Measurements from ENCODE around the gene GCNT2. TPM values are rescaled to one million over a fixed set of nuclear protein-coding genes. Genes with fewer than 3 reads are reported as not detected.

Gene GCNT2
- total and polyA plus RNA-seq, 2 of the 8 experiments (the other 6 are each of a cell fraction or from before 2014, with no cell fraction given), result 19.3 to 52.5 TPM

DNA sequence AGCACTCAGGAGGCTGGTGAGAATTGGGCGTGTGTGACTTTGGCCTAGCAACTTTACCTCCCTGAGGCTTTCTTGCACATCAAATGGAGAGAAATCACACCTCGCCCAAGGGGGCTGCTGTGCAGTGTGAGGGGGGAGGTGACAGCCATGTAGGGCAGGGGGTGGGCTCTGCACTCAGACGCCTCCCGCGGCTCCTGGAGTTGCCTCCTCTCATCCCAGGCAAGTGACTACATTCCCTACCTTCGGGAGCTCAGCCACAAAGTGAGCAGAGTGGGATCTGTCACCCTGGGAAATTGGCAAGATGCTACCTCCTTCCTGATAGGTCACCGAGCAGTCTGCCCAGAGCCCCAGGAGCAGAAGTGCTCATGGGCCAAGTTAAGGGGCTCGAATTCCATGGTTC lies 56.0 kb downstream of the GCNT2 start:
- no peaks in the 10 kb centered on the region for H3K9me3 ChIP-seq (ENCODE audit: insufficient read depth in 2 of 2, low read depth in 1 of 2, low read length in 1 of 2)
- H3K18ac ChIP-seq (ENCODE audit: extremely low read depth, low read length), result no peak overlapping the region
- POLR2A ChIA-PET (ENCODE audit: partially characterized antibody), result interaction anchor here (0.7 to 17.1 kb wide), 6 partner anchors 9 to 56 kb away, joined by 3 to 154 read pairs (median 5); partner anchors contain the start of gene GCNT2
- peak overlapping the region; percentile 66; the same call in 1 of the 2 replicates for H2BK15ac ChIP-seq (ENCODE audit: low read length)
- no peak for DNase-seq (ENCODE audit: low read depth in 1 of 2, low spot score in 2 of 2)
- CTCF ChIA-PET (ENCODE audit: partially characterized antibody), result interaction anchor here (1.4 kb wide), 1 partner anchor 53 kb away, joined by 4 read pairs; no protein-coding TSS in a partner anchor
- 0 out of 2 replicates have a peak overlapping the region, but pooled peaks have one; percentile 53 for H2BK12ac ChIP-seq (ENCODE audit: low read depth, low read length)
- TF ChIP-seq GTF2F1 (IDR thresholded peaks at IDR 0.05; ENCODE audit: borderline replicate concordance, low read depth, low read length), result no peak
- no peak for TF ChIP-seq HDAC6 (IDR thresholded peaks at IDR 0.05; ENCODE audit: low read depth, low read length)
- H3K23me2 ChIP-seq (ENCODE audit: low read depth, low read length), result no peaks in the 10 kb centered on the region
- peaks cover 3 to 83% of the 10 kb centered on the region in 2 experiments; a peak in 3 of 4 replicates for H3K79me2 ChIP-seq (ENCODE audit: control insufficient read depth in 1 of 2, insufficient read depth in 2 of 2, low read length in 2 of 2)
- 92% methylated on average over 8 of the region's 8 CpGs; no CpG with 5 or more reads in 1 of the 2 experiments for WGBS, 2 experiments (ENCODE audit: extremely low coverage in 1 of 2, insufficient coverage in 1 of 2, insufficient read length in 1 of 2, insufficient replicate concordance in 2 of 2, low coverage in 1 of 2, low lambda C conversion rate in 2 of 2, missing lambda C conversion rate in 1 of 2)
- no peak overlapping the region for H4K8ac ChIP-seq (ENCODE audit: extremely low read depth, insufficient read depth, low read length)
- peaks cover 11 to 28% (median 23%) of the 10 kb centered on the region in 4 experiments for H3K4me1 ChIP-seq (replicated peaks in 1 of 4; ENCODE audit: control insufficient read depth in 3 of 4, insufficient read depth in 4 of 4, low read length in 3 of 4)
- no peak overlapping the region for H4K91ac ChIP-seq (replicated peaks; ENCODE audit: insufficient read length, low read length)
- H3K27me3 ChIP-seq (replicated peaks in 1 of 4; ENCODE audit: control insufficient read depth in 3 of 4, extremely low read depth in 1 of 4, insufficient read depth in 3 of 4, low read length in 3 of 4), result no peaks in the 10 kb centered on the region
- no peak overlapping the region for H2AFZ ChIP-seq (ENCODE audit: low read length)
- no peak overlapping the region for H4K5ac ChIP-seq (ENCODE audit: insufficient read length, low read depth, low read length)
- peaks cover 0 to 7% (median 1%) of the 10 kb centered on the region in 4 experiments; a peak in 1 of 8 replicates for H3K36me3 ChIP-seq (ENCODE audit: control insufficient read depth in 2 of 4, insufficient read depth in 4 of 4, low read length in 3 of 4)
- no peak for FAIRE-seq
- H3K9ac ChIP-seq (replicated peaks in 1 of 4; ENCODE audit: extremely low read depth in 1 of 4, low read depth in 3 of 4, low read length in 3 of 4), result no peak overlapping the region
- peaks cover 4 to 10% of the 10 kb centered on the region in 2 experiments for H4K20me1 ChIP-seq (replicated peaks in 1 of 2; ENCODE audit: control insufficient read depth in 1 of 2, insufficient read depth in 2 of 2, low read length in 2 of 2)
- no peak overlapping the region for H3K14ac ChIP-seq (ENCODE audit: insufficient read length)
- no peak overlapping the region for H3K4ac ChIP-seq (replicated peaks; ENCODE audit: insufficient read length, low read depth, low read length)
- H2AK5ac ChIP-seq (ENCODE audit: low read depth, low read length), result no peak overlapping the region
- peak overlapping the region; percentile 81; the same call in 1 of the 2 replicates for H2BK5ac ChIP-seq (ENCODE audit: low read depth, low read length)
- no peak overlapping the region for H3K4me3 ChIP-seq (ENCODE audit: extremely low read depth in 1 of 4, insufficient read depth in 2 of 4, low read depth in 3 of 4, low read length in 4 of 4)
- H3K27ac ChIP-seq (ENCODE audit: low read depth, low read length), result no peak overlapping the region
- peaks cover 6% of the 10 kb centered on the region for H3K79me1 ChIP-seq (ENCODE audit: low read depth, low read length)
- no peak overlapping the region for H2BK20ac ChIP-seq (ENCODE audit: low read length)
- no peak overlapping the region for H3K23ac ChIP-seq (ENCODE audit: insufficient read length)
- H3K4me2 ChIP-seq (ENCODE audit: insufficient read depth in 1 of 2, low read depth in 2 of 2, low read length in 2 of 2), result no peak overlapping the region
- H2BK120ac ChIP-seq (replicated peaks; ENCODE audit: low read depth, low read length), result no peak overlapping the region
- no peak overlapping the region for H3K56ac ChIP-seq (replicated peaks; ENCODE audit: insufficient read length, low read depth, low read length)
